K562 (cell line): ENCODE data around the gene PRICKLE3.
"Not testable (repeated sequence)": the region's sequence is repeated elsewhere in the genome, so short reads cannot be mapped to it uniquely, and the experiment has no call there.

Source experiments
- JUND ChIP-seq, 2 experiments: IDR thresholded peaks; 2 replicates in 1 of 2; 3 replicates in 1 of 2; pipeline ENCODE4 v1.6.1; 2011; ENCODE audit warnings: borderline replicate concordance in 2 of 2, low read depth in 2 of 2, low read length in 2 of 2, improper control_type of control experiment in 1 of 2, missing biosample characterization in 1 of 2, missing genetic modification characterization in 1 of 2, missing genetic modification reagents in 1 of 2
- KLF10 ChIP-seq: fragments of 250-450 bp; sonication (Bioruptor Pico); IDR thresholded peaks from 2 replicates; pipeline ENCODE4 v1.6.1; 2021; ENCODE audit warnings: matching md5 sums
- RBM22 ChIP-seq: fragments of 200-400 bp; formaldehyde crosslinking; IDR thresholded peaks from 2 replicates; pipeline ENCODE4 v1.6.1; 2018; ENCODE audit warnings: low read length, low read depth; ENCODE audit not compliant: poor library complexity, severe bottlenecking
- SIX5 ChIP-seq, 2 experiments: IDR thresholded peaks; 2 replicates each; pipeline ENCODE4 v1.6.1; 2011; ENCODE audit warnings: low read length in 2 of 2, borderline replicate concordance in 1 of 2, low read depth in 1 of 2, mild to moderate bottlenecking in 1 of 2, moderate library complexity in 1 of 2; ENCODE audit not compliant: insufficient read depth in 1 of 2
- TF ChIP-seq, protein P1 (sequence below), 3 experiments: IDR thresholded peaks in 2 of 3; conservative IDR thresholded peaks in 1 of 3; 2 replicates each; pipeline ENCODE4 v1.5.1; 2011 to 2012; ENCODE audit warnings: low read length in 3 of 3, mild to moderate bottlenecking in 3 of 3, control low read depth in 2 of 3, improper control_type of control experiment in 1 of 3, inconsistent platforms in 1 of 3, low read depth in 1 of 3, mixed read lengths in 1 of 3, moderate library complexity in 1 of 3; ENCODE audit not compliant: insufficient read depth in 2 of 3
- TF ChIP-seq, protein P2 (sequence below): fragments of 450-650 bp; formaldehyde crosslinking; IDR thresholded peaks from 2 replicates; pipeline ENCODE4 v1.4.0; 2020; ENCODE audit warnings: mild to moderate bottlenecking, mixed read lengths
- TF ChIP-seq, protein P3 (sequence below): fragments of 250-450 bp; sonication (Bioruptor Pico); IDR thresholded peaks from 2 replicates; pipeline ENCODE4 v1.5.0; 2022; ENCODE audit warnings: mild to moderate bottlenecking
- TF ChIP-seq, protein P4 (sequence below): fragments of 450-650 bp; IDR thresholded peaks from 2 replicates; pipeline ENCODE4 v1.6.1; 2017; ENCODE audit warnings: antibody characterized with exemption, mild to moderate bottlenecking
- TF ChIP-seq, protein P5 (sequence below): sonication (generic); formaldehyde crosslinking; IDR thresholded peaks from 2 replicates; pipeline ENCODE4 v1.8.1; 2022; ENCODE audit warnings: missing genetic modification reagents

DNA sequence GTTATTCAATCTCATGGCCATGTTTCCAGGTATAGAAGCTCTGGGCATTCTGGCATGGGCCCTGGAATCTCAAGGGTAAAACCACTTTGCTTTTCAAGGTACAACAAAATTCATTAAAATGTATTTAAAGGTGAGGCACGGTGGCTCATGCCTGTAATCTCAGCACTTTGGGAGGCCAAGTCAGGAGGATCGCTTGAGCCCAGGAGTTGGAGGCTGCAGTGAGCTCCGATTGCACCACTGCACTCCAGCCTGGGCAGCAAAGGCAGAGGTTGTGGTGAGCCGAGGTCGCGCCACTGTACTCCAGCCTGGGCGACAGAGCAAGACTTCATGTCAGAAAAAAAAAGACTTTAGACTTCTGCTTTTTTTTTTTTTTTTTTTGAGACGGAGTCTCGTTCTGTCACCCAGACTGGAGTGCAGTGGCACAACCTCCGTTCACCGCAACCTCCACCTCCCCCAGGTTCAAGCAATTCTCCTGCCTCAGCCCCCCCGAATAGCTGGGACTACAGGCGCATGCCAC, 58.4 kb downstream of the PRICKLE3 start:
- not testable (repeated sequence) for TF ChIP-seq JUND (IDR thresholded peaks at IDR 0.05; ENCODE audit: borderline replicate concordance, low read depth, low read length); JUND (tag; IDR thresholded peaks at IDR 0.05; ENCODE audit: borderline replicate concordance, low read depth, low read length); SIX5 (IDR thresholded peaks at IDR 0.05; ENCODE audit: borderline replicate concordance in 1 of 2, insufficient read depth in 1 of 2, low read depth in 1 of 2, low read length in 2 of 2); KLF10 (CRISPR knock-in tag); RBM22
- TF ChIP-seq, protein P1, sequence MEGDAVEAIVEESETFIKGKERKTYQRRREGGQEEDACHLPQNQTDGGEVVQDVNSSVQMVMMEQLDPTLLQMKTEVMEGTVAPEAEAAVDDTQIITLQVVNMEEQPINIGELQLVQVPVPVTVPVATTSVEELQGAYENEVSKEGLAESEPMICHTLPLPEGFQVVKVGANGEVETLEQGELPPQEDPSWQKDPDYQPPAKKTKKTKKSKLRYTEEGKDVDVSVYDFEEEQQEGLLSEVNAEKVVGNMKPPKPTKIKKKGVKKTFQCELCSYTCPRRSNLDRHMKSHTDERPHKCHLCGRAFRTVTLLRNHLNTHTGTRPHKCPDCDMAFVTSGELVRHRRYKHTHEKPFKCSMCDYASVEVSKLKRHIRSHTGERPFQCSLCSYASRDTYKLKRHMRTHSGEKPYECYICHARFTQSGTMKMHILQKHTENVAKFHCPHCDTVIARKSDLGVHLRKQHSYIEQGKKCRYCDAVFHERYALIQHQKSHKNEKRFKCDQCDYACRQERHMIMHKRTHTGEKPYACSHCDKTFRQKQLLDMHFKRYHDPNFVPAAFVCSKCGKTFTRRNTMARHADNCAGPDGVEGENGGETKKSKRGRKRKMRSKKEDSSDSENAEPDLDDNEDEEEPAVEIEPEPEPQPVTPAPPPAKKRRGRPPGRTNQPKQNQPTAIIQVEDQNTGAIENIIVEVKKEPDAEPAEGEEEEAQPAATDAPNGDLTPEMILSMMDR (IDR thresholded peaks at IDR 0.05 in 2 of 3, conservative IDR thresholded peaks at IDR 0.05 in 1 of 3; ENCODE audit: insufficient read depth in 2 of 3, low read depth in 1 of 3, low read length in 3 of 3), result not testable (repeated sequence)
- TF ChIP-seq, protein P2, sequence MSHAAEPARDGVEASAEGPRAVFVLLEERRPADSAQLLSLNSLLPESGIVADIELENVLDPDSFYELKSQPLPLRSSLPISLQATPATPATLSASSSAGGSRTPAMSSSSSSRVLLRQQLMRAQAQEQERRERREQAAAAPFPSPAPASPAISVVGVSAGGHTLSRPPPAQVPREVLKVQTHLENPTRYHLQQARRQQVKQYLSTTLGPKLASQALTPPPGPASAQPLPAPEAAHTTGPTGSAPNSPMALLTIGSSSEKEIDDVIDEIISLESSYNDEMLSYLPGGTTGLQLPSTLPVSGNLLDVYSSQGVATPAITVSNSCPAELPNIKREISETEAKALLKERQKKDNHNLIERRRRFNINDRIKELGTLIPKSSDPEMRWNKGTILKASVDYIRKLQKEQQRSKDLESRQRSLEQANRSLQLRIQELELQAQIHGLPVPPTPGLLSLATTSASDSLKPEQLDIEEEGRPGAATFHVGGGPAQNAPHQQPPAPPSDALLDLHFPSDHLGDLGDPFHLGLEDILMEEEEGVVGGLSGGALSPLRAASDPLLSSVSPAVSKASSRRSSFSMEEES (CRISPR knock-in tag), result not testable (repeated sequence)
- TF ChIP-seq, protein P3, sequence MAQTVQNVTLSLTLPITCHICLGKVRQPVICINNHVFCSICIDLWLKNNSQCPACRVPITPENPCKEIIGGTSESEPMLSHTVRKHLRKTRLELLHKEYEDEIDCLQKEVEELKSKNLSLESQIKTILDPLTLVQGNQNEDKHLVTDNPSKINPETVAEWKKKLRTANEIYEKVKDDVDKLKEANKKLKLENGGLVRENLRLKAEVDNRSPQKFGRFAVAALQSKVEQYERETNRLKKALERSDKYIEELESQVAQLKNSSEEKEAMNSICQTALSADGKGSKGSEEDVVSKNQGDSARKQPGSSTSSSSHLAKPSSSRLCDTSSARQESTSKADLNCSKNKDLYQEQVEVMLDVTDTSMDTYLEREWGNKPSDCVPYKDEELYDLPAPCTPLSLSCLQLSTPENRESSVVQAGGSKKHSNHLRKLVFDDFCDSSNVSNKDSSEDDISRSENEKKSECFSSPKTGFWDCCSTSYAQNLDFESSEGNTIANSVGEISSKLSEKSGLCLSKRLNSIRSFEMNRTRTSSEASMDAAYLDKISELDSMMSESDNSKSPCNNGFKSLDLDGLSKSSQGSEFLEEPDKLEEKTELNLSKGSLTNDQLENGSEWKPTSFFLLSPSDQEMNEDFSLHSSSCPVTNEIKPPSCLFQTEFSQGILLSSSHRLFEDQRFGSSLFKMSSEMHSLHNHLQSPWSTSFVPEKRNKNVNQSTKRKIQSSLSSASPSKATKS (CRISPR knock-in tag), result not testable (repeated sequence)
- TF ChIP-seq, protein P4, sequence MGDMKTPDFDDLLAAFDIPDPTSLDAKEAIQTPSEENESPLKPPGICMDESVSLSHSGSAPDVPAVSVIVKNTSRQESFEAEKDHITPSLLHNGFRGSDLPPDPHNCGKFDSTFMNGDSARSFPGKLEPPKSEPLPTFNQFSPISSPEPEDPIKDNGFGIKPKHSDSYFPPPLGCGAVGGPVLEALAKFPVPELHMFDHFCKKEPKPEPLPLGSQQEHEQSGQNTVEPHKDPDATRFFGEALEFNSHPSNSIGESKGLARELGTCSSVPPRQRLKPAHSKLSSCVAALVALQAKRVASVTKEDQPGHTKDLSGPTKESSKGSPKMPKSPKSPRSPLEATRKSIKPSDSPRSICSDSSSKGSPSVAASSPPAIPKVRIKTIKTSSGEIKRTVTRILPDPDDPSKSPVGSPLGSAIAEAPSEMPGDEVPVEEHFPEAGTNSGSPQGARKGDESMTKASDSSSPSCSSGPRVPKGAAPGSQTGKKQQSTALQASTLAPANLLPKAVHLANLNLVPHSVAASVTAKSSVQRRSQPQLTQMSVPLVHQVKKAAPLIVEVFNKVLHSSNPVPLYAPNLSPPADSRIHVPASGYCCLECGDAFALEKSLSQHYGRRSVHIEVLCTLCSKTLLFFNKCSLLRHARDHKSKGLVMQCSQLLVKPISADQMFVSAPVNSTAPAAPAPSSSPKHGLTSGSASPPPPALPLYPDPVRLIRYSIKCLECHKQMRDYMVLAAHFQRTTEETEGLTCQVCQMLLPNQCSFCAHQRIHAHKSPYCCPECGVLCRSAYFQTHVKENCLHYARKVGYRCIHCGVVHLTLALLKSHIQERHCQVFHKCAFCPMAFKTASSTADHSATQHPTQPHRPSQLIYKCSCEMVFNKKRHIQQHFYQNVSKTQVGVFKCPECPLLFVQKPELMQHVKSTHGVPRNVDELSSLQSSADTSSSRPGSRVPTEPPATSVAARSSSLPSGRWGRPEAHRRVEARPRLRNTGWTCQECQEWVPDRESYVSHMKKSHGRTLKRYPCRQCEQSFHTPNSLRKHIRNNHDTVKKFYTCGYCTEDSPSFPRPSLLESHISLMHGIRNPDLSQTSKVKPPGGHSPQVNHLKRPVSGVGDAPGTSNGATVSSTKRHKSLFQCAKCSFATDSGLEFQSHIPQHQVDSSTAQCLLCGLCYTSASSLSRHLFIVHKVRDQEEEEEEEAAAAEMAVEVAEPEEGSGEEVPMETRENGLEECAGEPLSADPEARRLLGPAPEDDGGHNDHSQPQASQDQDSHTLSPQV, result not testable (repeated sequence)
- TF ChIP-seq, protein P5, sequence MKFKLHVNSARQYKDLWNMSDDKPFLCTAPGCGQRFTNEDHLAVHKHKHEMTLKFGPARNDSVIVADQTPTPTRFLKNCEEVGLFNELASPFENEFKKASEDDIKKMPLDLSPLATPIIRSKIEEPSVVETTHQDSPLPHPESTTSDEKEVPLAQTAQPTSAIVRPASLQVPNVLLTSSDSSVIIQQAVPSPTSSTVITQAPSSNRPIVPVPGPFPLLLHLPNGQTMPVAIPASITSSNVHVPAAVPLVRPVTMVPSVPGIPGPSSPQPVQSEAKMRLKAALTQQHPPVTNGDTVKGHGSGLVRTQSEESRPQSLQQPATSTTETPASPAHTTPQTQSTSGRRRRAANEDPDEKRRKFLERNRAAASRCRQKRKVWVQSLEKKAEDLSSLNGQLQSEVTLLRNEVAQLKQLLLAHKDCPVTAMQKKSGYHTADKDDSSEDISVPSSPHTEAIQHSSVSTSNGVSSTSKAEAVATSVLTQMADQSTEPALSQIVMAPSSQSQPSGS (CRISPR knock-in tag), result not testable (repeated sequence)
